Hepatocyte (in vitro differentiated cells): Measurements from ENCODE around the gene DIRAS1. TPM values are rescaled to one million over a fixed set of nuclear protein-coding genes. Genes with fewer than 3 reads are reported as not detected.

Experiments used
- DNase-seq: peaks from one replicate; pipeline ENCODE4 v3.0.0-alpha.2; 2016; ENCODE audit warnings: low spot score
- H2AFZ ChIP-seq: fragments of 200-600 bp; sonication (generic); 2 replicates; pipeline ENCODE4 v1.6.0; 2016; ENCODE audit warnings: antibody characterized with exemption, mild to moderate bottlenecking
- H3K27ac ChIP-seq: fragments of 200-600 bp; sonication (generic); 2 replicates; pipeline ENCODE4 v1.5.1; 2016; ENCODE audit warnings: mild to moderate bottlenecking
- H3K27me3 ChIP-seq: fragments of 200-600 bp; sonication (generic); 2 replicates; pipeline ENCODE4 v1.6.1; 2016
- H3K36me3 ChIP-seq: fragments of 200-600 bp; sonication (generic); replicated peaks from 2 replicates; pipeline ENCODE4 v1.5.1; 2016; ENCODE audit warnings: low read depth; ENCODE audit not compliant: insufficient read depth
- H3K4me1 ChIP-seq: fragments of 200-600 bp; sonication (generic); 2 replicates; pipeline ENCODE4 v1.5.1; 2016; ENCODE audit warnings: mild to moderate bottlenecking, moderate library complexity; ENCODE audit not compliant: insufficient read depth
- H3K4me2 ChIP-seq: fragments of 200-600 bp; sonication (generic); 2 replicates; pipeline ENCODE4 v1.6.0; 2016
- H3K4me3 ChIP-seq: fragments of 200-600 bp; sonication (generic); 2 replicates; pipeline ENCODE4 v1.5.1; 2016; ENCODE audit warnings: mild to moderate bottlenecking
- H3K79me2 ChIP-seq: fragments of 200-600 bp; sonication (generic); 2 replicates; pipeline ENCODE4 v1.6.0; 2017; ENCODE audit warnings: mild to moderate bottlenecking
- H3K9me2 ChIP-seq: fragments of 200-600 bp; sonication (generic); replicated peaks from 2 replicates; pipeline ENCODE4 v1.6.0; 2017; ENCODE audit warnings: mild to moderate bottlenecking; ENCODE audit not compliant: insufficient read depth
- H3K9me3 ChIP-seq: fragments of 200-600 bp; sonication (generic); 2 replicates; pipeline ENCODE4 v1.5.1; 2016; ENCODE audit warnings: low read depth, mild to moderate bottlenecking
- H4K20me1 ChIP-seq: fragments of 200-600 bp; sonication (generic); 2 replicates; pipeline ENCODE4 v1.6.0; 2016; ENCODE audit warnings: mild to moderate bottlenecking; ENCODE audit not compliant: insufficient read depth, poor library complexity, severe bottlenecking
- EZH2 ChIP-seq: fragments of 200-600 bp; sonication (generic); IDR thresholded peaks from 2 replicates; pipeline ENCODE4 v1.6.1; 2016; ENCODE audit warnings: antibody characterized with exemption, mild to moderate bottlenecking, borderline replicate concordance
- EZH2phosphoT487 ChIP-seq: fragments of 200-600 bp; sonication (generic); IDR thresholded peaks from one replicate; pipeline ENCODE4 v1.6.1; 2018; ENCODE audit warnings: antibody characterized with exemption, mild to moderate bottlenecking, low read depth, moderate library complexity; ENCODE audit not compliant: unreplicated experiment, severe bottlenecking
- WGBS: methylation state at CpG from one replicate; pipeline ENCODE4 v1.1.6; 2016; ENCODE audit warnings: low lambda C conversion rate; ENCODE audit errors: missing lambda C conversion rate; 5-methylcytosine and 5-hydroxymethylcytosine counted together
- polyA plus RNA-seq: library from polyadenylated mRNA; unstranded; fragments of >200 nt; fragmentation: Nextera tagmentation; extraction: Ambion mirVana; gene quantifications from 2 replicates; pipeline ENCODE4 v1.2.1, GENCODE V29; 2016
- total RNA-seq: library from RNA; depleted of rRNA; stranded (reverse); fragments of >200 nt; gene quantifications from 2 replicates; pipeline ENCODE4 v1.2.3, GENCODE V29; 2014
- TF ChIP-seq, protein P1 (sequence below): fragments of 200-600 bp; sonication (generic); IDR thresholded peaks from 2 replicates; pipeline ENCODE4 v1.5.1; 2016; ENCODE audit warnings: antibody characterized with exemption, mild to moderate bottlenecking; ENCODE audit not compliant: poor library complexity

Gene DIRAS1
- total and polyA plus RNA-seq, 2 experiments from 2014 or later, result 1.5 to 2.4 TPM

DNA sequence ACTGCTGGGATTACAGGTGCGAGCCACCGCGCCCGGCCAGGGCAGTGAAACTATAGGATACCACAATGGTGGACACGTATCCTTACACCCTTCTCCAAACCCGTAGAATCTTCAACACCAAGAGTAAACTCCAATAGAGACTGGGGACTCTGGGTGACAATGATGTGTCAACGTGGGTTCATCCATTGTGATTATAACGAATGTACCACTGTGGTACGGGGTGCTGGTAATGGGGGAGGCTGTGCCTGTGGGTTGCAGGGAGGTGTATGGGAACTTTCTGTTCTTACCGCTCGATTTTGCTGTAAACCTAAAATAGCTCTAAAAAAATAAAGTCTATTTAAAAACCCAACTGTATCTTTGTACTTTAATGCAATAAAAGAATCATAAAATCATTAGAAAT, 30.3 kb downstream of the DIRAS1 start:
- TF ChIP-seq EZH2phosphoT487 (no peak), EZH2 (no peak)
- TF ChIP-seq, protein P1, sequence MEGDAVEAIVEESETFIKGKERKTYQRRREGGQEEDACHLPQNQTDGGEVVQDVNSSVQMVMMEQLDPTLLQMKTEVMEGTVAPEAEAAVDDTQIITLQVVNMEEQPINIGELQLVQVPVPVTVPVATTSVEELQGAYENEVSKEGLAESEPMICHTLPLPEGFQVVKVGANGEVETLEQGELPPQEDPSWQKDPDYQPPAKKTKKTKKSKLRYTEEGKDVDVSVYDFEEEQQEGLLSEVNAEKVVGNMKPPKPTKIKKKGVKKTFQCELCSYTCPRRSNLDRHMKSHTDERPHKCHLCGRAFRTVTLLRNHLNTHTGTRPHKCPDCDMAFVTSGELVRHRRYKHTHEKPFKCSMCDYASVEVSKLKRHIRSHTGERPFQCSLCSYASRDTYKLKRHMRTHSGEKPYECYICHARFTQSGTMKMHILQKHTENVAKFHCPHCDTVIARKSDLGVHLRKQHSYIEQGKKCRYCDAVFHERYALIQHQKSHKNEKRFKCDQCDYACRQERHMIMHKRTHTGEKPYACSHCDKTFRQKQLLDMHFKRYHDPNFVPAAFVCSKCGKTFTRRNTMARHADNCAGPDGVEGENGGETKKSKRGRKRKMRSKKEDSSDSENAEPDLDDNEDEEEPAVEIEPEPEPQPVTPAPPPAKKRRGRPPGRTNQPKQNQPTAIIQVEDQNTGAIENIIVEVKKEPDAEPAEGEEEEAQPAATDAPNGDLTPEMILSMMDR, result no peak
- WGBS, result 90% methylated on average over 11 of the region's 11 CpGs
- H3K36me3 ChIP-seq, result no peaks in the 10 kb centered on the region

DNA sequence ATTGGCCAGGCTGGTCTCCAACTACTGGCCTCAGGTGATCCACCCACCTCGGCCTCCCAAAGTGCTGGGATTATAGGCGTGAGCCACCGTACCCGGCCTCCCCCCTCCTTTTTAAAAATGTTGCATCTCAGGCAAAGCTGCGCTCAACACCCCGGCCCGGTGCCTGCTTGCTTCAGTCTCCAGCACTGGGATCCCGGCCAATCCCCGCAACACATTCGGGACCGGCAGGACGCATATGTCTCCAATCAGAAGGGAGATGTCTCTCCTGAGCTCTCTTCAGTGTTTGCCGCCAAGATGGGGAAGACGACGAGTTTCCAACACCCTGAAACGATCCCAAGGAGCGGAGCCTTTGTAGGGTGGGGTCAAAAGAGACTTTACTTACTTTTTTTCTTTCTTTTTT, 34.8 kb downstream of the DIRAS1 start:
- DNase-seq, result no peak
- WGBS, result 96% methylated on average over 17 of the region's 17 CpGs
- Histone ChIP-seq H3K4me2 (no peak overlapping the region), H3K27ac (no peak overlapping the region), H3K9me2 (no peaks in the 10 kb centered on the region), H3K27me3 (no peaks in the 10 kb centered on the region), H3K79me2 (no peaks in the 10 kb centered on the region), H4K20me1 (no peaks in the 10 kb centered on the region), H3K4me1 (no peaks in the 10 kb centered on the region), H2AFZ (no peak overlapping the region), H3K4me3 (no peak overlapping the region), H3K36me3 (no peaks in the 10 kb centered on the region), H3K9me3 (no peaks in the 10 kb centered on the region)
- TF ChIP-seq EZH2 (no peak), EZH2phosphoT487 (no peak)
- TF ChIP-seq, protein P1, result no peak

More for the DNA sequence above, 30.3 kb downstream of the DIRAS1 start:
- H3K4me1 ChIP-seq, result no peaks in the 10 kb centered on the region
- no peak overlapping the region for H3K27ac ChIP-seq
- no peaks in the 10 kb centered on the region for H3K9me2 ChIP-seq
- no peaks in the 10 kb centered on the region for H3K79me2 ChIP-seq
- H4K20me1 ChIP-seq, result no peaks in the 10 kb centered on the region
- DNase-seq, result no peak
- no peaks in the 10 kb centered on the region for H3K9me3 ChIP-seq
- no peak overlapping the region for H2AFZ ChIP-seq
- no peaks in the 10 kb centered on the region for H3K27me3 ChIP-seq
- no peak overlapping the region for H3K4me2 ChIP-seq
- no peak overlapping the region for H3K4me3 ChIP-seq

DNA sequence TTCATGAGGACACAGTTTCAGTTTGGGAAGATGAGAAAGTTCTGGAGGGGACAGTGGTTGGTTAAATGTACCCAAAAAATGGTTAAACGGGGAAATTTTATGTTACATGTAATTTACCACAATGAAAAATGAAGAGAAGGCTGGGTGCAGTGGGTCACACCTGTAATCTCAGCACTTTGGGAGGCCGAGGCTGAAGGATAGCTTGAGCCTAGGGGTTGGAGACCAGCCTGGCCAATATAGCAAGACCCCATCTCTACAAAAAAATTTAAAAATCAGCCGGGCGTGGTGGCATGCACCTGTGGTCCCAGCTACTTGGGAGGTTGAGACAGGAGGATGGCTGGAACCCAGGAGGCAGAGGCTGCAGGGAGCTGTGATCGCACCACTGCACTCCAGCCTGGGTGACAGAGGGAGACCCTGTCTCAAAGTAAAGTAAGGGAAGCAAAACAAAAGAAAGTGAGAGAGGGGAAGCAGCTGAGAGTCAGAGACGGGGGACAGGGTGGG, 35.9 kb downstream of the DIRAS1 start:
- H3K9me2 ChIP-seq, result no peaks in the 10 kb centered on the region
- no peak overlapping the region for H3K4me2 ChIP-seq
- DNase-seq, result no peak
- H3K4me1 ChIP-seq, result no peaks in the 10 kb centered on the region
- H3K36me3 ChIP-seq, result no peaks in the 10 kb centered on the region
- no peak overlapping the region for H3K4me3 ChIP-seq
- H3K27ac ChIP-seq, result no peak overlapping the region
- no peaks in the 10 kb centered on the region for H3K9me3 ChIP-seq
- H3K27me3 ChIP-seq, result no peaks in the 10 kb centered on the region
- no peak overlapping the region for H2AFZ ChIP-seq
- 96% methylated on average over 6 of the region's 6 CpGs for WGBS
- H3K79me2 ChIP-seq, result no peaks in the 10 kb centered on the region
- H4K20me1 ChIP-seq, result no peaks in the 10 kb centered on the region
- no peak for TF ChIP-seq EZH2
- no peak for TF ChIP-seq EZH2phosphoT487
- TF ChIP-seq, protein P1, result no peak
